ENCODE results near the gene TEF.

DNA sequence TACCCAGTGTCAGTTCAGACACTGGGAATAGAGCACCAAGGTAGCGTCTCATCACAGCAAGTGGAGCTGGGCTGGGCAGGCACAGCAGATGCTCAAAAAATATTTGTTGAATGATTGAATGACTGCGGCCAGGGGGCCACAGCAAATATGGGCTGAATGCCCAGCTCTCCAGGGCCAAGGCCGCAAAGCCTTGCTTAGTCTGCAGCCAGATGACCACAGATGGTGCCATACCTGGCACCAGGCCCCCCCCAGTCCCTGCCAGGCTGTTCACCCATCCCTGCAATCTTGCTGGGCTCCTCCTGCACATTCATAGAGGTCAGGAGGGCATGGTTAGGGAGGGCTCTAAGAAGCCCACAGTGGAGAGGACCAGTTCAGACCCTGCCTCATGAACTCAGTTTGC is 47.5 kb upstream of the TEF start:
- TF ChIP-seq EZH2phosphoT487 (IDR thresholded peaks at IDR 0.05; ENCODE audit: borderline replicate concordance, low read depth), result no peak
- TF ChIP-seq, protein P1, sequence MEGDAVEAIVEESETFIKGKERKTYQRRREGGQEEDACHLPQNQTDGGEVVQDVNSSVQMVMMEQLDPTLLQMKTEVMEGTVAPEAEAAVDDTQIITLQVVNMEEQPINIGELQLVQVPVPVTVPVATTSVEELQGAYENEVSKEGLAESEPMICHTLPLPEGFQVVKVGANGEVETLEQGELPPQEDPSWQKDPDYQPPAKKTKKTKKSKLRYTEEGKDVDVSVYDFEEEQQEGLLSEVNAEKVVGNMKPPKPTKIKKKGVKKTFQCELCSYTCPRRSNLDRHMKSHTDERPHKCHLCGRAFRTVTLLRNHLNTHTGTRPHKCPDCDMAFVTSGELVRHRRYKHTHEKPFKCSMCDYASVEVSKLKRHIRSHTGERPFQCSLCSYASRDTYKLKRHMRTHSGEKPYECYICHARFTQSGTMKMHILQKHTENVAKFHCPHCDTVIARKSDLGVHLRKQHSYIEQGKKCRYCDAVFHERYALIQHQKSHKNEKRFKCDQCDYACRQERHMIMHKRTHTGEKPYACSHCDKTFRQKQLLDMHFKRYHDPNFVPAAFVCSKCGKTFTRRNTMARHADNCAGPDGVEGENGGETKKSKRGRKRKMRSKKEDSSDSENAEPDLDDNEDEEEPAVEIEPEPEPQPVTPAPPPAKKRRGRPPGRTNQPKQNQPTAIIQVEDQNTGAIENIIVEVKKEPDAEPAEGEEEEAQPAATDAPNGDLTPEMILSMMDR (IDR thresholded peaks at IDR 0.05), result no peak
- no peak for TF ChIP-seq SMC3 (IDR thresholded peaks at IDR 0.05; ENCODE audit: low read depth, low read length)
- no peak for TF ChIP-seq EP300 (IDR thresholded peaks at IDR 0.05; ENCODE audit: borderline replicate concordance in 1 of 2, low read depth in 1 of 2, low read length in 1 of 2)
- TF ChIP-seq POLR2AphosphoS5 (IDR thresholded peaks at IDR 0.05; ENCODE audit: low read depth, low read length), result no peak
- TF ChIP-seq, protein P2, sequence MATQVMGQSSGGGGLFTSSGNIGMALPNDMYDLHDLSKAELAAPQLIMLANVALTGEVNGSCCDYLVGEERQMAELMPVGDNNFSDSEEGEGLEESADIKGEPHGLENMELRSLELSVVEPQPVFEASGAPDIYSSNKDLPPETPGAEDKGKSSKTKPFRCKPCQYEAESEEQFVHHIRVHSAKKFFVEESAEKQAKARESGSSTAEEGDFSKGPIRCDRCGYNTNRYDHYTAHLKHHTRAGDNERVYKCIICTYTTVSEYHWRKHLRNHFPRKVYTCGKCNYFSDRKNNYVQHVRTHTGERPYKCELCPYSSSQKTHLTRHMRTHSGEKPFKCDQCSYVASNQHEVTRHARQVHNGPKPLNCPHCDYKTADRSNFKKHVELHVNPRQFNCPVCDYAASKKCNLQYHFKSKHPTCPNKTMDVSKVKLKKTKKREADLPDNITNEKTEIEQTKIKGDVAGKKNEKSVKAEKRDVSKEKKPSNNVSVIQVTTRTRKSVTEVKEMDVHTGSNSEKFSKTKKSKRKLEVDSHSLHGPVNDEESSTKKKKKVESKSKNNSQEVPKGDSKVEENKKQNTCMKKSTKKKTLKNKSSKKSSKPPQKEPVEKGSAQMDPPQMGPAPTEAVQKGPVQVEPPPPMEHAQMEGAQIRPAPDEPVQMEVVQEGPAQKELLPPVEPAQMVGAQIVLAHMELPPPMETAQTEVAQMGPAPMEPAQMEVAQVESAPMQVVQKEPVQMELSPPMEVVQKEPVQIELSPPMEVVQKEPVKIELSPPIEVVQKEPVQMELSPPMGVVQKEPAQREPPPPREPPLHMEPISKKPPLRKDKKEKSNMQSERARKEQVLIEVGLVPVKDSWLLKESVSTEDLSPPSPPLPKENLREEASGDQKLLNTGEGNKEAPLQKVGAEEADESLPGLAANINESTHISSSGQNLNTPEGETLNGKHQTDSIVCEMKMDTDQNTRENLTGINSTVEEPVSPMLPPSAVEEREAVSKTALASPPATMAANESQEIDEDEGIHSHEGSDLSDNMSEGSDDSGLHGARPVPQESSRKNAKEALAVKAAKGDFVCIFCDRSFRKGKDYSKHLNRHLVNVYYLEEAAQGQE (IDR thresholded peaks at IDR 0.05; ENCODE audit: low read depth, low read length), result no peak

All from SK-N-SH (cell line).